Gastroesophageal sphincter (tissue), 4 donors: ENCODE data around the gene SEC14L2. TPM values are rescaled to one million over a fixed set of nuclear protein-coding genes. Genes with fewer than 3 reads are reported as not detected.

Experiments used
- ATAC-seq: fragments of 150-250 bp; one replicate; pipeline ENCODE4 v1.9.1; 2016; ENCODE audit warnings: mild to moderate bottlenecking, moderate library complexity
- H3K27ac ChIP-seq, 4 donors: fragments of 200-600 bp; sonication (generic) in 3 of 4; 1 replicate in 3 of 4; 2 replicates in 1 of 4; pipeline ENCODE4 v1.5.1; 2016 to 2019
- H3K27me3 ChIP-seq: fragments of 200-600 bp; sonication (generic); one replicate; pipeline ENCODE4 v1.5.1; 2019
- H3K36me3 ChIP-seq, 2 donors: fragments of 200-600 bp; sonication (generic); one replicate each; pipeline ENCODE4 v1.5.1; 2019; ENCODE audit warnings: control low read depth in 1 of 2
- H3K4me1 ChIP-seq, 3 donors: fragments of 200-600 bp; sonication (generic); 1 replicate in 2 of 3; 2 replicates in 1 of 3; pipeline ENCODE4 v1.5.1; 2016 to 2019; ENCODE audit warnings: control low read depth in 2 of 3
- H3K4me3 ChIP-seq, 2 donors: fragments of 200-600 bp; sonication (generic); one replicate each; pipeline ENCODE4 v1.5.1; 2019; ENCODE audit warnings: mild to moderate bottlenecking in 1 of 2, moderate library complexity in 1 of 2
- H3K9me3 ChIP-seq, 3 donors: fragments of 200-600 bp; sonication (generic); one replicate each; pipeline ENCODE4 v1.5.1; 2017 to 2019; ENCODE audit warnings: control low read depth in 2 of 3
- CTCF ChIP-seq, 4 experiments: fragments of 200-600 bp in 2 of 4; fragments of 450-650 bp in 2 of 4; sonication (generic) in 1 of 4; IDR thresholded peaks; one replicate each; pipeline ENCODE4 v1.5.1; 2017 to 2019; ENCODE audit warnings: antibody characterized with exemption in 4 of 4, mild to moderate bottlenecking in 2 of 4, moderate library complexity in 2 of 4
- EP300 ChIP-seq: sonication (generic); formaldehyde crosslinking; IDR thresholded peaks from one replicate; pipeline ENCODE4 v1.6.1; 2017; ENCODE audit warnings: antibody characterized with exemption, mild to moderate bottlenecking
- POLR2A ChIP-seq, 2 donors: fragments of 450-650 bp; IDR thresholded peaks; one replicate each; pipeline ENCODE4 v1.6.1; 2017; ENCODE audit warnings: antibody characterized with exemption in 2 of 2, mild to moderate bottlenecking in 2 of 2, moderate library complexity in 1 of 2
- POLR2AphosphoS5 ChIP-seq: sonication (generic); formaldehyde crosslinking; IDR thresholded peaks from one replicate; pipeline ENCODE4 v1.6.1; 2017; ENCODE audit warnings: antibody characterized with exemption
- WGBS, 2 donors: methylation state at CpG; one replicate each; pipeline ENCODE4 v1.1.5; 2018; ENCODE audit warnings: low coverage in 1 of 2; 5-methylcytosine and 5-hydroxymethylcytosine counted together
- small RNA-seq, 4 donors: library from RNA; depleted of rRNA; stranded (forward); fragments of <200 nt; gene quantifications; one replicate each; pipeline ENCODE3, GENCODE V24; 2016
- total RNA-seq, 4 donors: library from RNA; depleted of rRNA; stranded (reverse); fragments of >200 nt; gene quantifications; one replicate each; pipeline ENCODE4 v1.1.0, GENCODE V29; 2016

The SEC14L2 gene
- total RNA-seq, 4 donors from 2014 or later: 8.1 to 27.2 (median 15.8) TPM

DNA sequence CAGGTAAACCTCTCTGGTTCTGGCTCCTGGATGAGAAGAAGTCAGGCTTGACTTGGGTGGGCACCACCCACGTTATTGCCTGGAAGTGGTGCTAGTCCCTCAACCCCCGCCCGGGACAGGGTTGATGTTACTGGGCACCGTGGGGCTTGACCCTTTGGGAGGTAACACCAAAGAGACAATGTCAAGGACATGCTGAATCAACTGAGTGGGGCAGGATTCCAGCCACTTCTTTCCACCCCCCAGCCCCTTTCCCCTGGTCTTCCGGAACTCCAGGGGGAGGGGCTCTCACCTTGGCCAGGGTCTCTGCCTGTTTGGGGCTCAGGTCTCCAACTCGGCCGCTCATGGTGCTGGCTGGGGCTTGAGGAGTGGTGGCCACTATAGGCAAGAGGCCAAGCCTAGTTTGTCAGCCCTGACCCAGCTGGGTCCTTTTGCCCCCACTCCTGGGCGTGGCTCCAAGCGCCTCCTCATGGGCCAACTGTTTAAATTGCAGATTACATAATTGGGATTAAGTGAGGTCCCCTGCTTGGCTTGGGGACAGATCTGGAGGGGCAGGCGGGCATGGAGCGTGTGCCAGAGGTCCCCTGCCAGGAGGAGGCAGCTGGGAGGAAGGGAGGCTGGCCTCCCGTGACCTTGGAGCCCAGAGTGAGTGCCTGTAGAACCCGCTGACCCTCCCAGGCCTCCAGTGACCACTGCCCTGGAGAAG lies 74.9 kb downstream of the SEC14L2 start, which contains the start of gene SEC14L3:
Gene SEC14L3 (minus strand): TSS at position 402 of the 703 bp plus-strand sequence. CDS start 59 bp downstream, at position 343.
- 40% methylated on average over 1 of the region's 13 CpGs; no CpG with 5 or more reads in 1 of the 2 donors for WGBS, 2 donors

GRCh38 chr22:30472994-30473720 lies 76.3 kb downstream of the SEC14L2 start:
- no peak overlapping the region for H3K27ac ChIP-seq
- H3K4me3 ChIP-seq: no peak overlapping the region
- H3K27me3 ChIP-seq: peaks cover 45% of the 10 kb centered on the region
- H3K4me1 ChIP-seq: no peaks in the 10 kb centered on the region
- H3K9me3 ChIP-seq: no peaks in the 10 kb centered on the region
- no peaks in the 10 kb centered on the region for H3K36me3 ChIP-seq
- ATAC-seq: no peak
- 72 to 100% methylated on average over 1 to 3 of the region's 4 CpGs for WGBS, 2 donors
- TF ChIP-seq POLR2A (IDR thresholded peaks at IDR 0.05): no peak
- no peak for TF ChIP-seq CTCF (IDR thresholded peaks at IDR 0.05)
- no peak for TF ChIP-seq POLR2AphosphoS5
- TF ChIP-seq EP300: no peak

More for the DNA sequence above, 74.9 kb downstream of the SEC14L2 start, which contains the start of gene SEC14L3:
- Histone ChIP-seq H3K27ac (no peak within 1 kb of the TSS), H3K4me1 (no peaks in the 10 kb centered on the region), H3K9me3 (no peaks in the 10 kb centered on the region), H3K27me3 (peaks cover 45% of the 10 kb centered on the region), H3K4me3 (no peak within 1 kb of the TSS), H3K36me3 (no peaks in the 10 kb centered on the region)
- TF ChIP-seq POLR2AphosphoS5: no peak
- ATAC-seq: no peak

- WGBS, 2 donors: 78 to 91% methylated on average over 1 to 3 of the region's 4 CpGs
These were observed 77.3 kb downstream of the SEC14L2 start for GRCh38 chr22:30474121-30474520.

More at GRCh38 chr22:30474121-30474520, 77.3 kb downstream of the SEC14L2 start:
- Histone ChIP-seq H3K27ac (no peak overlapping the region), H3K4me1 (no peaks in the 10 kb centered on the region), H3K36me3 (no peaks in the 10 kb centered on the region), H3K9me3 (no peaks in the 10 kb centered on the region), H3K27me3 (peaks cover 45% of the 10 kb centered on the region), H3K4me3 (no peak overlapping the region)
- TF ChIP-seq POLR2AphosphoS5 (no peak), CTCF (IDR thresholded peaks at IDR 0.05) (no peak), POLR2A (IDR thresholded peaks at IDR 0.05) (no peak), EP300 (no peak)
- ATAC-seq: no peak

Small RNAs within 50 kb of the gene (small RNA-seq; reads per million reads assigned to genes)
- 0 reads per million in 4 donors for gene AC004832.3
- 0 reads per million in 4 donors for gene RNU6-564P

Other genes starting within 250 kb of the SEC14L2 start
- 10 to 100 TPM in 1 of 4 donors, under 1 TPM in 2, not detected in 1; 0.58 to 15.8 (median 0.59) TPM for gene LIF, start 150.3 kb upstream of the SEC14L2 start, total RNA-seq
- gene OSM, start 130.2 kb upstream of the SEC14L2 start, total RNA-seq: 1 to 10 TPM in 2 of 4 donors, not detected in 2; 4.1 to 7.7 TPM
- gene CASTOR1, start 107.5 kb upstream of the SEC14L2 start, total RNA-seq: 10 to 100 TPM; 12.9 to 17.1 (median 16.2) TPM
- gene TBC1D10A, start 70.1 kb upstream of the SEC14L2 start, total RNA-seq: 10 to 100 TPM; 25.3 to 30.8 (median 26.0) TPM
- gene SF3A1, start 40.1 kb upstream of the SEC14L2 start, total RNA-seq: 10 to 100 TPM; 46.1 to 80.8 (median 63.7) TPM
- 1 to 10 TPM in 3 of 4 donors, under 1 TPM in 1; 0.99 to 1.9 (median 1.5) TPM for gene CCDC157, start 40.0 kb upstream of the SEC14L2 start, total RNA-seq
- gene RNF215, start 9.6 kb upstream of the SEC14L2 start, total RNA-seq: 10 to 100 TPM; 10.2 to 13.5 (median 11.7) TPM
- 10 to 100 TPM in 1 of 4 donors, 1 to 10 TPM in 3; 1.1 to 10.3 (median 6.3) TPM for gene MTFP1, start 28.8 kb downstream of the SEC14L2 start, total RNA-seq
- not detected for gene SEC14L3, start 75.0 kb downstream of the SEC14L2 start, total RNA-seq
- gene SEC14L4, start 108.7 kb downstream of the SEC14L2 start, total RNA-seq: not detected
- 1 to 10 TPM in 1 of 4 donors, under 1 TPM in 3; 0.22 to 3.0 (median 0.54) TPM for gene SEC14L6, start 149.7 kb downstream of the SEC14L2 start, total RNA-seq
- 1 to 10 TPM in 3 of 4 donors, under 1 TPM in 1; 0.54 to 3.0 (median 3.0) TPM for gene GAL3ST1, start 177.6 kb downstream of the SEC14L2 start, total RNA-seq
- 10 to 100 TPM; 35.5 to 48.9 (median 39.8) TPM for gene PES1, start 194.9 kb downstream of the SEC14L2 start, total RNA-seq
- gene TCN2, start 210.2 kb downstream of the SEC14L2 start, total RNA-seq: 10 to 100 TPM; 14.2 to 42.7 (median 33.3) TPM
- 10 to 100 TPM in 3 of 4 donors, 1 to 10 TPM in 1; 6.5 to 13.5 (median 10.9) TPM for gene SLC35E4, start 238.8 kb downstream of the SEC14L2 start, total RNA-seq